GM18508 (cell line): ENCODE measurements around the gene NCAM1.

ENCODE experiments used
- ATAC-seq: cut with Tn5 transposase; IDR thresholded peaks from one replicate; pipeline ENCODE4 v1.9.1; 2021; ENCODE audit warnings: moderate number of reproducible peaks; ENCODE audit not compliant: insufficient read depth, unreplicated experiment

NCAM1 gene

DNA sequence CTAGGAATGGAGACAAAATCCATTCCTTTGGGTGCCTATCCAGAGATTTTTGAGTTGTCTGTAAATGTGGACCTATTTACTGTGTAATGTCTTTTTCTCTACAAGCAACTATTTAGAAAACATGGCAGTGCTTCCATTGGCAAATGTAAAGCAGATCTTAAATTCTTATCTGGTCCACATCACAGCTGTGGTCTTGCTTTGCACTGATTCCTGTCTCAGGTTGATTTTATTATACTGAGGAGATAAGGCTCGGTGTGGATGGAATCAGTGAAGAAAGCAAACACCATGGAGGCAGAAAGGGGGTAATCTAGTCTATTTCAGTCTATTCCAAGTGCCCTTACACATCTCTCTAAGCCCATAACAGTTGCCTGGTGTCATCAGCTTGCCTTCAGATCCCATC, 160.5 kb downstream of the NCAM1 start:
- ATAC-seq = no peak

DNA sequence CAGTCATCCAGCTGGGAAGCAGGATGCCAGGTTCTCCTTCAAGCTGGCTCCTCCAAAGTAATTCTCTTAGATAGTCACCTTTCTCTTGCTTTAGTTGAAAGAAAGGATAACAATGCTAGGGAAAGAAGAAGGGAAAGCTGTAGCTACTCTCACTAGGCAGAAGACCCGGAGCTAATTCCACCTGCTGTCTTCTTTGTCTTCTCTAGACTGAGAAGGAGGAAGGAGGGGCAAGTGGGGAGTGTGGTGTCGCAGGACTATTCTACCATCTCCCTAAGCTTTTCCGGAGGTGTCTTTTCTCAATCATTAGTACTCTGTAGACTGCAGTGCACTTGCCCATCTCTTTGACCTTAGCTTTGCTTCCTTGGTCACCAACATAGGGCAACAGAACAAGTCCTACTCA, 162.8 kb downstream of the NCAM1 start:
- no peak for ATAC-seq

DNA sequence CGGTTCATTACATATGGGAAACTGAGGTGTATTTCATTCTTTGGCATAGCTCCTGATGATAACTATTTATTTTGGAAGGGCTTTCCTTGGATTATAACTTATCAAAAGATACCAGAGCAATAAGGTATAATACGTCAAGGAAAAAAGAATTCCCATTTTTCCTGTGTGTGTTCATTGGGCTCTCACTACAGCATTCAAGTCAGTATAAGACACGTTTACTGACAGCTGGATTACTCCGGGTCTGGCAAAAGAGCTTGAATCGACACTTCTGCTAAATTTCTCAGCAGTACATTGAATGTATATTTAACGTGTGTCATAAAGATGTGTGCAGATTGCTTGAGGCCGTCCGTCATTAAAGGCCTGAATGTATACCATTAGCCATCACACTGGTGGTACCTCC, 163.4 kb downstream of the NCAM1 start:
- ATAC-seq = no peak

DNA sequence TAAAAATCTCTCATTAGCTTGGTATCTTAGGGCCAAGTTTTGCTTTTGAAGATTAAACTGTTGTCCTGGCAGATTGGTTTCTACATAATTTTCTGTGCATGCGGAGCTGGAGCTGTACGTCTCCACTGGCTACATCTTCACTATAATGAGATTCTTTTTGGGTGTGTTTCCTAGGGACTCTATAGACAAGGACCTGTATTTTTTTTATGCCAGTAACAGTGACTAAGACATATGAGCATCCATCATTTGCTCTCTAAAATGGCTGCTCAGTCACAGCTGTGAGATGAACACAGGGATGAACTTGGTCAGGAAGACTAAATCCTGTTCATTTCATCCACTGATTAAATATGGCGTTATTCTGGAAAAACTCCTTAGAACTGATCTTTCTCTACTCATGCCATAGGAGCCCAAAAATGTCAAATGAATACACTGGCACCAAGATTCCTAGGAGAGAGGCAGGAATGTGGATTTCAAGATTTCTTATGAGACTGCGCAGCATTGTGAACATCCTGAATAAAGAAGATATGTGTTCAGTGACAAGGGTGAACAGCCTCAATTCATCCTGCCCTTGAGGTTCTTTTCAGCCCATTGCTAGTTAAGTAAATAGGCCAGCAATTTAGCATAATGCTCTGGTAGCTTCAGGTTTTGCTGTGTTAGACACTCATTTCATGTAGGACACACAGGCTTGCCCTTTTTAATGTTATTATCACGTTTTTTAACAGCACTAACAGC, 168.2 kb downstream of the NCAM1 start:
- ATAC-seq = no peak

DNA sequence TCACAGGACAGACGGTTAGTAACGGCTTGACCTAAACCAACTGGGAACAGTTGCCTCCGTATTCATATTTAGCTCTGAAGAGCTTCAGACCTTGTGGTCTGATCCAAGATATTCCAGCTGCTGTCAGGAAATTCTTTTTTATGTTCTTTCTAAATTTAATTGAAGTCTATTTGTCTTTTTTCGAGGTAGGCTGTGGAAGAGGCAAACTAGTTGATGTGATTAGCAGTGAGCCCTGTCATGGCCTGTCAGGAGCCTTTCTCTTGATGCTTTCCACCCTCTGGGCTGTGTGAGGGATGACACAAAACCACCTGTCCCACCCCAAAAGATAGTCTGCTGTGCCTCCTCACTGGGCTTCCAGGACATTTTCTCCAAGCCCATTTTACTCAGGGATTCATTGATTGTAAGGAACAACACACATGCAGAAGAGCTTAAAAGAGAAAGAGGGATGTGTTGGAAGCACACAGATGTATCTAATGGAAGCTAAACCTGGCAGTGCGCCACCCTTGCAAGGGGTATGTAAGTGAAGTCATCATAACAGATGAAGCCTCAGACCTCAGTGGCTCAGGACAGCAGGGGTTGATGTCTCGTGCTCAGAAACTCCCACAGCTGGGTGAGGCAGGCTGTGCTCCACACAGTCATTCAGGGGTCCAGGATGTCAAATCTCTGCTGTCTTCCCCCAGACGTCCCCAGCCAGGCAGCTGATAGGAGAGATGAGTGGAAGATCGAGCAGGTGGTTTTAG, 170.0 kb downstream of the NCAM1 start:
- ATAC-seq = no peak

DNA sequence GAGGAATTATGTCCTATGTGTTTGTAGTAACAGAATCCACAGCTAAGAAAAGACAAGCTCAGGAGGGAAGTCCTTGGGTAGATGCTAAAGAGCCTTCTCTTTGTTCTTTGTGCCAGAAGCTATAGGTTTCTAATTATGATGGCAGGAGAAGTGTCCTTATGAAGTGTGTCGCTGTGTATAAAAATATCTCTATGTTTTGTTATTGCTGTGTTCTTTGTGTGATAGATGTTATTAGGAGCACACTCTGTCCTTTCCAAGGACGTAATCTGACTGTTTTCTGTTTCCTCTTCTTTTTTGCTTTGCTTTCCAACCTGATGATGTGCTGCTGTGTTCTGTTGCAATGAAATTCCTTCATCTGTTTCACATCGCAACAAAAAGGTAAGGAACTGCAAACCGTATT, 171.9 kb downstream of the NCAM1 start:
- no peak for ATAC-seq

DNA sequence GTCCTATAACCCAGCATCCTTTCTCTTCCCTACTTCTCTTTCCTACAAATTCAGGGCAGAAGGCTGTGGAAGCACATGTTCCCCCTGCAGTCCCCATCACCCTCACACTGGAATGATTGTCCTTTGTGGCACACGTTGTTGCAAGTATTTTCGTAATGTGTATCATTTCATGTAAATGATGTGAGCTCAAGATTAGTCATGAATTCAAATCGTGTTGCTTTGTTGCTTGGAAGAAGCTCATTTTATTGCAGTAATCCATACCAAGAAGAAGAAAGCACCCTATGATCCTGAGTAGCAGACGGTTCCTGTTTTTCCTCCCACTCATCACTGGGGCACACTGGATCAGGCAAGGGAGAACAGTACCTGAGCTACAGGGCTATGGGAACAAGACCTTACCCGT, 173.4 kb downstream of the NCAM1 start:
- no peak for ATAC-seq

DNA sequence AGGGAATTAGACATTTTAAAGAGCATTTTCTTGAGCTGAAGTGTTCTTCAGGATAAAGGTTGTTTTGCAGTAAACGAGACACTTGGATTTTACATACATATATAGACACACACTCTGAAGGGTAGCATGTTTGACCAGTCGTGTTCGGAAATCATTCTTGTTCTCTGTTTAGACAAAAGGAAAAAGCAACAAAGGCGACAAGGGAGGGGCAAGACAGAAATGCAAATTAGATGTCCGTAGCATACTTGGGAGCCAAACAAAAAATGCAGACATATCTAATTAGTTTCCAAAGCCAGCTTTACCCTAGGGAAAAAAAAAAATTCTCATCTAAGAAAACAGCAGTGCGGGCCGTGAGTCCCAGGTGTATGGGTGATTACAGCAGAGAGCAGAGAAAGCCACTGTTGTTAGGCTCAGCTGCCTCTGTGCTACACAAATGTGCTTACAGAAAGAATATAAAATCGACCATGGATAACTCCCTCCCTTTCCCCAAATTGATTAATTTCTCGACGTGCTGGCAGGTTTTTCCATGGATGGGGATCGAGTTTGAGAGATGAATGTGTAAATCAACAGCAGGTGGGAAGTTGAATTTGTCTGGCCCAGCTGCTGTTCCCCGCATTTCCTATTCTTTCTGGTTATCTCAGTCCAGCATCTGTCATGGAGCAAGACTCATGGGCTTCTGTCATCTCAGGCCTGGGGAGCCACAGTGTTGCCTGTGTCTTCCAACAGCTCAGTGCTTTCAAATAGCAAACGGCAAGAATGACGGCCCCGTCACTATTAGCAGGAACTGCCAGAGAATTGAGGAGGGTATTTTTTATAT, 176.7 kb downstream of the NCAM1 start:
- ATAC-seq = no peak

DNA sequence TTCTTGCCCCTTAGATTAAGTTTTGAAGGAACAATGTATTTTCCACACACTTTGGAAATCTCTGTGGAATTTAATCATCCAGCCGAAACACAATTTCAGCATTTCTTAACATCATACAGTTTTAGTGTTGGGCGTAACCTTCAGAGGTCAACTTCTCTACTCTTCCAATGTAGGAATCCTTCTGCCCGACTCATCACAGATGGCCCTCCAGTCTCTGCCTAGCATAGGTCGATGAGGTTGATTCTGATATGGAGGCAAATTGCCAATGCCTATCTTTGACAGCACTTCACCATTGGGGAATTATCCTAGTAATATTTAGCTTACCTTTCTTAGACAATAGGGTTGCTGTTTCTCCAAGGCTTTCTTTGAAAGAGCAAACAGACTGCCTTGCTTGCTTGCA, 177.5 kb downstream of the NCAM1 start:
- ATAC-seq = no peak

DNA sequence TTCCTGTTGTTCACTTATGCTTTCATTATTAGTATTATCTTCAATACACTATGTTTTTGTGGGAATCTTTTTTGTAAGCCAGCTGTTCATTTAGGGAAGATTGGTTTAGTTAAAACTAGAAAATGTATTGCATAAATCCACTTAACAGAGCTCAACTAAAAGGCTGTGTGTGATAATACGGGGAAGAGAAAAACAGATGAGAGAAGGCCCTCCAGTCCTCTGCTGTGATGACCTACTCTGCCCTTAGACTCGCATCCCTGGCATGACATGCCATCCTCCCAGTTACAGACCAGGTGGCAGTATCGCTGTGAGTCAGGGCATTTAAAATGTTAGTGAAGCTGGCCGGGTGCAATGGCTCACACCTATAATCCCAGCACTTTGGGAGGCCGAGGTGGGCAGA, 179.8 kb downstream of the NCAM1 start:
- no peak for ATAC-seq

DNA sequence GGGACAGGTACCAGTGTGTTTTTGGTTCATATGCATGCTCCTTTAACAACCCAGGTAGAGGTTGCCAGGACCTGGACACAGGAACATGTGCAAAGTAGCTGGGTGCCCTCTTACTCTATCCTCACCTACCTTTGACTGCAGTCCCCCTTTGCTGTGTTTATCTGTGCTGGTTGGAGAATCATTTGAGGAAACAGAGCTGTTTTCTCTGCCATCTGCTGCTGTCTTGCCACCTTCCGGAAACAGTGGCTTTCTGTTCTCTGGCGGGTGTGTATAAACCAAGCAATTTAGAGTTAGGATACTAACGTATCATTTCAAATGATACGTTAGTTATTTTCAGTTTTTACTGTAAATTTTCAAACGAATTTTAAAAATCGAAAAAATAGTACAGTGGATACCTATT, 181.3 kb downstream of the NCAM1 start:
- ATAC-seq = no peak

DNA sequence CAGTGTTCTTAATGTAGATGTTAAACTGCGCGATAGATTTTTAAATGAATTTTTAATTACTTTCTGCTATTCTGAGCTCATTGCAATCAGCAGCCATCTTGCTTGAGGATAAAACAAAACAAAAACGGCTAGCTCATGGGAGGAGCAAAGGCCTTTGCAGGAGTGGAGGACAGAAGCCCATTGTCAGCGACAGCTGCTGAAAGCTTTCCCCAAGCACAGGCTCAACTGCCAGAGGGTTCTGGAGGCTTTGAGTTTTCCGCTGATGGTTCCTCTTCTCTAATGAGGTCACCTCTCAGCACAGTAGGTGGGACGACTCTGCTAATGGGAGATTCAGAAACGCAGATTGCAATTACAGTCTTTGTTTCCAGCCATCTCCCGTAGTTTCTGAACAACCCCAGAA, 186.0 kb downstream of the NCAM1 start:
- ATAC-seq = no peak

DNA sequence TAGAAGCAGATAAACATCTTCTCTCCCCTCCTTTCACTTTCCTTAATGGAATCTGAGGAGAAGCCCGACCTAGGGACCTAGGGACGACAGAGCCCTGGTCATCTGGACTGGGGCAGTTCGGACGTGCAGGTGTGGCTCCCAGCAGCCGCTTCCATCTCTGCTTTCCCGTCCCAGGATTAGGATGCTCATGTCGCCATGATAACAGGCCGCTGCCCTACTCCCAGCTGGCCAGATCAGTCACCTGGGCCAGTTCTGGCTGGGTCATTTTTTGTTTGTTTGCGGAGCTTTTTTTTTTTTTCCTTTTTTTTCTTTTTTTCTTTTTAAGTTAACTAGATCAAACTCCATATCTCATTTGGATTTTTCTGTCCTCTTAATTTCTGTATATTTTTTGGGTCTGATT, 186.9 kb downstream of the NCAM1 start:
- ATAC-seq = no peak

DNA sequence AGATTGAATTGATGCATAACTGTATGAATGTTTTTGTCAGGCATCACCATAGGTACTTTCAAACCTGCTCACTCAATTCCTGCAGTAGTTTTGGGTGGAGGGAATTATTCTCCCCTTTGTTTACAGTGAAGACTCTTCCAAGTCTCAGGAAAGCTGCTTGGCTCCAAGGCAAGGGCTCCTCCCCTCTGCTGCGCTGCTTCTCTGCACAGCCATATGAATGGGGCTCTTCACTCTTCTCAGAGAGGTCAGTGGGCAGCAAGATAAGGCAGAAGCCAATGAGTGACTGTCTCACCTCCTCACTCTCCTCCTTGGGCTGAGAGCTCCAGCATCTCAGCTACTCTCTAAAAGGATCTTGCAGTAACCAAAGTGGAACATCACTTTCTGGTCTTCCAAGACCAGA, 187.4 kb downstream of the NCAM1 start:
- ATAC-seq = no peak

DNA sequence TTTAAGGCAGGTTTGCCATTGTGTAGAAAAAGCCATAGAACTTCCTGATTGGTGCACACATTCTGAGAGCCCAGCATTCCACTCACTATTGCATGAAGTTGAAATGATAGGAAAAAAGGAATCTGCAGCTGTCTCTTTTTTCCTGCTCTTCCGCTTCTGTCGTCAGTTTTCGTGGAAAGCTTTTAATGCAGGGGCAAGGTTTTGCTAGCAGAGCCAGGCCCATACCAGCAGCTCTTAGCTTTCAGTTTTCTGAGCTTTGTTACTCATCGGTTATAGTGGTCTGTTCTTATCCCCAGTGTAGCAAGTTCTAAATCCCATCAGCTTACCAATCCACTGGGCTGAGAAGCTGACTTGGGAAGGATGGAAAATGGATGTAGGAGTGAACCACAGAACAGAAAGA, 190.3 kb downstream of the NCAM1 start:
- no peak for ATAC-seq

DNA sequence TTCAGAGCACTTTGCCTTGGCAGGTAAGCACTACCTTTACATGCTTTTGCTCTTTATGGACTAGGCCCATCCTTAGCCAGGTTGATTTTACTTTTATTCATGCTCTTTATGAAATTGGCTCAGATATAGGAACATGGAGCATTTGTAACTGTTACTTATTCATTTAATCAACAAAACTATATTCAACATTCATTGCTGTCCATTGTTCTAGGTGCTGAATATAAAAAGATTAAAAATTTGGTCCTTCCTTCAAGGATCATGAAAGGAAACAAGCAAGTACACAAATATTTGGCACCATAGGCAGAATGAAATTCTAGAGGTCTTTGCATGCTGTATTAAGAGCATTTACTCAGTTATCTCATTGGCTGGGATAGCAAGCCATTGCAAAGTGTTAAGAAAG, 191.3 kb downstream of the NCAM1 start:
- no peak for ATAC-seq

DNA sequence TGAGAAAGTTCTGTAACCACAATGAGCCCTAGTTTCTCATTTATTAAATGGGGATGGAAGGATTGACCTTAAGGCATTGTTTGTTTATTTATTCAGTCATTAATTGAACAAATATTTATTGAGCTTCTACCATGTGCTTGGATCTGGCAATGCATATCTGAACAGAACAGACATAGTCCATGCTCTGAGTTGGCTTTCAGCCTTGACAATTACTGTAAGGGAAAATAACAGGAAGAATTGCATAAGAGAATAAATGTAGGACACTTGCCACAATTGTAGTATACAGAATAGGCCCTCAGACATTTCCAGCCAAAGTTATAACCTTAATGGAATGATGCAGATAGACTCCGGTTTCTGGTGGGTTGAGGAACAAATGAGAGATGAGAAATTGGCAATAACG, 192.6 kb downstream of the NCAM1 start:
- no peak for ATAC-seq

DNA sequence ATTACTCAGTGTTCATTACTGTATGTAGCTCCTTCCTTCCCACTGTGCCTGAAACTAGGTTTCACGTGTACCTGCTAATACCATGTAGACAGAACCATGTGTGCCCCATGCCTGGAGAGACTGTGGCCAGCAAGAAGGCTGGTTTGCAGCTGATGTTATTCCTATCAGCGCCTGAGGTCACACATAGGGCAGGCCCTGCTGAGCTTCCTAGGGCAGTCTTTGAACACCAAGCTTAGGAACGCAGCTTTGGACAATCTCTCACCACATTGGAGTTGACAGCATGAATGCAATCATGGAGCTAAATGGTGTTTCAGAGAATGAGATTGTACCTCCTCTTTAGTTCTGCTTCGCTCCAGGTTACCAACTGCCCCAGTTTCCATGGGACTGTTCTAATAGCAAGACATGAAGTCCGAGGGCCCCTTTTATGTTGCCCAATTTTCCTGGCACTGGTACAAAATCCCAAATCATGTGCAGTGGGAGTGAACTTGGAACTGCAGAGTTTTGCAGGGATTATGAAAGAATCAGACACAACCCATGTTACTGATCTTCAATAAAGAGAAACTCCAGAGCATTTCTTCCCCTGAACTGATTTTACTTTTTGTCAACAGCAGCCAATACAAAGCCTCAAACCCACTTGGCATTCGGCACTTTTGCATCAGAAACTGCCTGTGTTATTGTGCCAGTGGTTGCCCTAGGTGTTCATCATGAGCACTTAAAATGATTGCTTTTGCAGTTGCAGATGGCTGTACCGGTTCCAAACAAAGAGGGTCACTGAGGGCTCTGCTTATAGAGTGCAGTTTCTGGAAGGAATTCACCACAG, 199.0 kb downstream of the NCAM1 start:
- no peak for ATAC-seq

DNA sequence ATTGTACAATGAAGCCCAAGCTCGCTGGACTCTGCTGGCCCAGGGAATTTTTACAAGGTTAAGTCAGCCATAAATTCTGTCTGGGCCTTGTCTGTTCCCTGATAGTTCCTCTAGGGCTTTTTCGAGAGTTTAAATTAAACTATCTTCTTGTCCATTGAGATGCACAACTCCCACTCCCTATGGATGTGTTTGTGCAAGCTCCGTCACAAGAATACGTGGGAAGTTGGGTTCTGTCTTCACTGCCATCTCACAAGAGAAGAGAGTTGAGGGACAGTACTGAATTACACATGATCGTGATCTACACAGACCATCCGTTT, 199.5 kb downstream of the NCAM1 start:
- no peak for ATAC-seq

DNA sequence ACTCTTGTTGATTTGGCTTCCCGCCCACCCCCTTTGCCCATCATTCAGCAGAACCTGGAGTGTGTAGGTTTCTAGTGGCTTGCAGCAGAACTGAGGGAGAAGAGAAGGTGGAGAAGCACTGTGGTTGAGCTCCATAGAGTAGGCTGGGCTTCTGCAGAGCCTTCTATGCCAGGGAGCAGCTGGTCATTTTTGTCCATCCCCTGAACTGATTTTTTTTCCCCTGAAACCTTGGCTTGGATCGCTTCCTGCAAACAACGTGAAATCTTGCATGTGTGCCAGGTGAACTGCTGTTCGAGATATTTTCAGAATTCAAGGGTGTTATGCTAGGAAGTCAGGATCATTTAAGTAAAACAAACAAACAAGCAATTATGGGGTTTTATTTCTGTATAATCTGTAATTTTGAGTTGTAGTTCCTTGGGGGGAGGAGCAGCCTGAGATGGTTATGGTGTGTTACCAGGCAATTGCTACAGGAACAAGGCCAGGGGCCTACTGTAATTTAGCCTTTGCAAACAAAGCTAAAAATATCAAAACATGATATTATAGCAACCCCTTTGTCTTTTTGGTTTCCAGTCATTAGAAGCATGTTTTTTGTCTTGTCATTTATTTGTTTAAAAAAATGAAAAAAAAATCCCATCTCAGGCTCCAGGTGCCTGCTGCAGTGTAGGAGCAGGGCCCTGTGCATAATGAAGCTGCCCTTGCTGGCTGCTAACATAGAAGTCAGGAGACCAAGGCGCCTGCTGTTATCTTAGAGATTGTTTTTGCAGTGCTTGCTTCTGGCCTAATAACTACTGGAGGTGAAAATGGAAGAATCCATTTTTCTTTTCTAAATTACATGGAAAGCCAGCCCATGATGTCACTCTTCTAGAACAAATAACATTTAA, 200.7 kb downstream of the NCAM1 start:
- no peak for ATAC-seq
